ENCODE measurements around the gene POLR2A. TPM values are rescaled to one million over a fixed set of nuclear protein-coding genes. Genes with fewer than 3 reads are reported as not detected.

POLR2A gene
- total and polyA plus RNA-seq, 2 donors (not counting 3 experiments of a cell fraction or from before 2014, with no cell fraction given), result 45.9 to 145 TPM

GRCh38 chr17:7441266-7441665, 42.9 kb upstream of the POLR2A start:
- CTCF ChIA-PET, result interaction anchor here (0.6 to 3.0 kb wide), 9 partner anchors 8 to 119 kb away, joined by 3 to 17 read pairs (median 3); no protein-coding TSS in a partner anchor
- Histone ChIP-seq H2AFZ (ENCODE audit: low read depth, low read length) (no peak overlapping the region), H3K79me2 (ENCODE audit: control insufficient read depth, insufficient read depth, low read length) (no peaks in the 10 kb centered on the region), H3K27ac (ENCODE audit: insufficient read depth, low read depth, low read length) (no peak overlapping the region), H3K27me3 (ENCODE audit: control insufficient read depth in 2 of 2, insufficient read depth in 2 of 2, low read length in 2 of 2) (peaks cover 23 to 34% of the 10 kb centered on the region in 2 experiments), H4K20me1 (replicated peaks; ENCODE audit: control insufficient read depth, extremely low read depth, insufficient read depth, low read length) (no peaks in the 10 kb centered on the region), H3K9me3 (replicated peaks; ENCODE audit: control insufficient read depth, insufficient read depth, low read length) (no peaks in the 10 kb centered on the region), H3K9me1 (replicated peaks; ENCODE audit: control insufficient read depth, extremely low read depth, insufficient read depth, low read length) (no peaks in the 10 kb centered on the region), H3K36me3 (ENCODE audit: control insufficient read depth in 2 of 2, extremely low read depth in 1 of 2, insufficient read depth in 2 of 2, low read length in 2 of 2) (no peaks in the 10 kb centered on the region), H3K4me1 (ENCODE audit: control insufficient read depth, extremely low read depth, insufficient read depth, low read length) (peaks cover 23% of the 10 kb centered on the region), H3K4me2 (ENCODE audit: insufficient read depth, low read length) (no peak overlapping the region), H3K9ac (replicated peaks; ENCODE audit: extremely low read depth, insufficient read depth, low read length) (no peak overlapping the region), H3K4me3 (replicated peaks in 1 of 3; ENCODE audit: insufficient read depth in 1 of 3, low read depth in 1 of 3, low read length in 3 of 3) (no peak overlapping the region)
- POLR2A ChIA-PET, result interaction anchor here (0.6 to 1.6 kb wide), 3 partner anchors 43 to 133 kb away, joined by 4 to 6 read pairs (median 5); partner anchors contain the start of gene POLR2A
- TF ChIP-seq EZH2 (IDR thresholded peaks at IDR 0.05; ENCODE audit: borderline replicate concordance, low read depth, low read length, severe bottlenecking) (no peak), POLR2AphosphoS5 (IDR thresholded peaks at IDR 0.05; ENCODE audit: insufficient read depth, low read depth, low read length) (no peak), GATA2 (IDR thresholded peaks at IDR 0.05; ENCODE audit: insufficient read depth, insufficient read length, low read depth, low read length) (no peak), MAX (IDR thresholded peaks at IDR 0.05; ENCODE audit: insufficient read depth, insufficient read length) (no peak), MYC (IDR thresholded peaks at IDR 0.05; ENCODE audit: low read depth, low read length) (no peak), POLR2A (IDR thresholded peaks at IDR 0.05; ENCODE audit: low read depth, low read length) (no peak), JUN (IDR thresholded peaks at IDR 0.05; ENCODE audit: borderline replicate concordance, insufficient read depth, insufficient read length, low read depth) (no peak), FOS (IDR thresholded peaks at IDR 0.05; ENCODE audit: borderline replicate concordance, insufficient read depth, low read length) (no peak), CTCF (IDR thresholded peaks at IDR 0.05; ENCODE audit: extremely low read depth in 1 of 2, insufficient read depth in 1 of 2, low read depth in 1 of 2, low read length in 2 of 2) (no peak)
- BruUV-seq (replicated peaks), result no TSS peak
- no peak for DNase-seq (ENCODE audit: low read depth, low spot score)
- intact Hi-C loops (cut with micrococcal nuclease) (no loop called here), dilution Hi-C loops (cut with MboI; ENCODE audit: extremely low pct_ligation_motif_present, low sequenced_read_pairs) (no loop called here)
- FAIRE-seq, result no peak

Measured in endothelial cell of umbilical vein (primary cell).